GM18951 (cell line): ENCODE measurements around the gene HGS.

ENCODE experiments used
- POLR2A ChIP-seq: IDR thresholded peaks from 4 replicates; pipeline ENCODE4 v1.6.1; 2011; ENCODE audit warnings: mild to moderate bottlenecking; ENCODE audit not compliant: insufficient read length, insufficient read depth; ENCODE audit errors: extremely low read depth
- in situ Hi-C: fragments of 300-500 bp; cut with MboI; formaldehyde crosslinking; loops from one replicate; pipeline ENCODE4 v1.12.0; 2022; ENCODE audit warnings: low sequenced_read_pairs, mixed read lengths, inconsistent platforms; ENCODE audit not compliant: unreplicated experiment

The HGS gene, protein sequence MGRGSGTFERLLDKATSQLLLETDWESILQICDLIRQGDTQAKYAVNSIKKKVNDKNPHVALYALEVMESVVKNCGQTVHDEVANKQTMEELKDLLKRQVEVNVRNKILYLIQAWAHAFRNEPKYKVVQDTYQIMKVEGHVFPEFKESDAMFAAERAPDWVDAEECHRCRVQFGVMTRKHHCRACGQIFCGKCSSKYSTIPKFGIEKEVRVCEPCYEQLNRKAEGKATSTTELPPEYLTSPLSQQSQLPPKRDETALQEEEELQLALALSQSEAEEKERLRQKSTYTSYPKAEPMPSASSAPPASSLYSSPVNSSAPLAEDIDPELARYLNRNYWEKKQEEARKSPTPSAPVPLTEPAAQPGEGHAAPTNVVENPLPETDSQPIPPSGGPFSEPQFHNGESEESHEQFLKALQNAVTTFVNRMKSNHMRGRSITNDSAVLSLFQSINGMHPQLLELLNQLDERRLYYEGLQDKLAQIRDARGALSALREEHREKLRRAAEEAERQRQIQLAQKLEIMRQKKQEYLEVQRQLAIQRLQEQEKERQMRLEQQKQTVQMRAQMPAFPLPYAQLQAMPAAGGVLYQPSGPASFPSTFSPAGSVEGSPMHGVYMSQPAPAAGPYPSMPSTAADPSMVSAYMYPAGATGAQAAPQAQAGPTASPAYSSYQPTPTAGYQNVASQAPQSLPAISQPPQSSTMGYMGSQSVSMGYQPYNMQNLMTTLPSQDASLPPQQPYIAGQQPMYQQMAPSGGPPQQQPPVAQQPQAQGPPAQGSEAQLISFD

DNA sequence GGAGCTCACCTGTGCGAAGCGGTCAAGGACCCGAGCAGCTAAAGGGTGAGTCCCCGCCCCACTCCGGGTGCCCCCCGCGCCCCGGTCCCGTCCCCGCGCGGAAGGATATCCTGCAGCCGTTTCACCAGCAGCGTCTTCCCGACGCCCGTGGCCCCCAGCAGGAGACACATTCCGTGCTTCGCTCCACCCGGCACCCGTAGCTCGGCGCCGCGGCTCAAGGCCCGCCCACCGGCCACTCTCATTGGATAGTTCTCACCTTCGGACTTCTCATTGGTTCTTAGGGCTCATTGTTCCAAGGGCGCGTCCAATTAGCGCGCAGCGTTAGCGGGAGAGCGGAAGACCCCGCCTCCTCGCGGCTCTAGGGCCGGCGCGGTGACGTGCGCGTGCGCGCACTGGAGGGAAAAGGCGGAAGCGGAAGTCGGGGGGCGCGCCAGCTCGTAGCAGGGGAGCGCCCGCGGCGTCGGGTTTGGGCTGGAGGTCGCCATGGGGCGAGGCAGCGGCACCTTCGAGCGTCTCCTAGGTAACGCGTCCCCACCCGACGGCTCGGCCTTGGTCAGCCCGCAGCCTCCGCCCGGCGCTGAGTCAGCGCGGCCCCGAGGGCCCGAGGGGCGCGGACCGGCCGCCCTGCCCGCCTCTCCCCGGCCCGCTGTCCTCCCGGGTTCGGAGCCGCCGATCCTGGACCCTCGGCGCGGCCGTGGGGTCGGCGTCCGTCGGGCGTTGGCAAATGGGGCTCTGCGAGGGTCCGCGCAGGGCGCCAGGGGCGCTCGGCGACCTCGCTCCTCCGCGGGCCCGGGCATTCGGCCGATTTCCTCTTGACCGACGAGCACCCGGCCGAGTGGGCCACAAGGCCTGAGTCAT is at the start of gene HGS, which contains the start of gene ARL16:
HGS (plus strand) TSS at position 428 of the 858 bp plus-strand sequence; CDS start at position 484, 56 bp downstream.
ARL16 (minus strand) TSS at position 214 of the 858 bp plus-strand sequence; CDS start at position 170, 44 bp downstream.
- in situ Hi-C loops: no loop called here
- peak; percentile 77 for TF ChIP-seq POLR2A

DNA sequence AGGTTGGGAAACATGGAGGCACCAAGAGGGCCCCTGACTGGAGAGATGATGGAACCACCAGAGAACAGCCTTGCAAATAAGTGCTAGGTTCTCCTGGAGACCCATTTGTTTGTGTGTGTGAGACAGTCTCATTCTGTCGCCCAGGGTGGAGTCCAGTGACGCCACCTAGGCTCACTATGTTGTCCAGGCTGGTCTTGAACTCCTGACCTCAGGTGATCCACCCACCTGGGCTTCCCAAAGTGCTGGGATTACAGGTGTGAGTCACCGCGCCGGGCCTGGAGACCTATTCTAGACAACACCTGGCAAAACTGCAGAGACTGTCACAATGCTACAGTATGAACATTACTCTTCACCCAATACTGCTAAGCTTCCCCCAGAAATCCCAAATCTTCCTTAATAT is 48.4 kb upstream of the HGS start:
- in situ Hi-C loops: no loop called here
- no peak for TF ChIP-seq POLR2A

DNA sequence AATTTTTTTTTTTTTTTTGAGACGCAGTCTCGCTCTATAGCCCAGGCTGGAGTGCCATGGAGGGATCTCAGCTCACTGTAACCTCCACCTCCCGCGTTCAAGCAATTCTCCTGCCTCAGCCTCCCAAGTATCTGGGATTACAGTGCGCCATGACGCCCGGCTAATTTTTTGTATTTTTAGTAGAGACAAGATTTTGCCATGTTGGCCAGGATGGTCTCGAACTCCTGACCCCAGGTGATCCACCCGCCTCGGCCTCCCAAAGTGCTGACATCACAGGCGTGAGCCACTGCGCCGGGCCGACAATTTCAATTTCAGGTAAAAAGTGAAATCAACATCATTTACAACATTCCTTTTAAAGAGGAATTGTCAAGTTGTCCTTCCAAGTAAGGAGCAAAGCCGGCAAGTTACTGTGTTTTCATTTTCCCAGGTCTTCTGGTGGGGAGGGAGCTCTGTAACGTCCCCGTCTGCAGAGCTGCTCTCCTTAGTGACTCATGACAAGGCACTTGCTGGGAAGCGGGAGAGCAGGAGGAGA is 47.8 kb upstream of the HGS start:
- in situ Hi-C loops: no loop called here
- TF ChIP-seq POLR2A: no peak

DNA sequence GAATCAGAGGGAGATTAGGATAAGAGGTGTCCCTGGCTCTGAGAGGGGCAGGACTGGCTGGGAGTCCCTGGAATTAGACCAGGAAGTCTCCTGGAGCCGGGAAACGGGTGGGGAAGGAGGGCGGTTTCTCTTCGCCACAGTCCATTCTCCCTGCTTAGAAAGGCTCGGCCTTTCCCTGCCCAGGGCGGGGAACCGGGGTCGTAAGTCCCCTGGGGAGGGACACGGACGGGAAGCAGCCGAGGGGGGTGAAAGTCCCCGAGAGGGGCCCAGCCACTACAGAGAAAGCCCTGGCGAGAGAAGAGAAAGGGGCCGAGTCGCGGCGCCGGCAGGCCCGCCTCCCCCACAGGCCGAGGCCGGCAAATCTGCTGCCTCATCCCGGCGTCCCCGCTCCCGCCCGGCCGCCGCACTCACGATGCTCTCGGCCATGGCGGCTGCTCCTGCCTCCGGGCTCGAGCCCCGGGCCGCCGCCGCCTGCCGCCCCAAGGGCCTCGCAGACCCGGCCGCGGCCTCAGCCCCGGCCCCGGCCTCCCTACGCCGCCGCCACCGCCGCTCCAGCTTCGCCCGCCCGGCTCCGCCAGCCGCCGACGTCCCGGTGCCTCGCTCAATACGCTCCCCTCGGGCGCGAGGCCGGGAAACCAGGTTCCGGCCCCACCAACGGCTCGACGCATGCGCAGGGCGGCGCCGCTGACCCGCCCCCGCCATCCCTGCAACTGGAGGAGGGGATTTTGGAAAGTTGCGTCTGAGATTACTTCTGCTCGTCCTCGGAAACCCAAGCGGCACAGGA is 47.1 kb upstream of the HGS start, which contains the start of the genes NPLOC4 and TSPAN10:
NPLOC4 (minus strand) TSS at position 608 of the 784 bp plus-strand sequence; CDS start at position 426, 182 bp downstream.
TSPAN10 (plus strand) TSS at position 692 of the 784 bp plus-strand sequence. CDS start 5,217 bp downstream, outside the sequence.
- TF ChIP-seq POLR2A: peak; percentile 89
- in situ Hi-C loops: no loop called here

DNA sequence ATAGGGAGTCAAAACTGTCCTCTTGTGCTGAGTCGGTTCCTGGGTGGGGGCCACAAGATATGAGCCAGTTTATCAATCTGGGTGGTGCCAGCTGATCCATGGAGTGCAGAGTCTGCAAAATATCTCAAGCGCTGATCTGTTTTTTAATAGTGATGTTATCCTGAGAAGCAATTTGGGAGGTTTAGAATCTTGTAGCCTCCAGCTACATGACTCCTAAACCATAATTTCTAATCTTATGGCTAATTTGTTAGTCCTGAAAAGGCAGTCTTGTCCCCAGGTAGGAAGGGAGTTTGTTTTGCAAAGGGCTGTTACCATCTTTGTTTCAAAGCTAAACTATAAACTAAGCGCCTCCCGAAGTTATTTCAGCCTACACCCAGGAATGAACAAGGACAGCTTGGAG is 45.1 kb upstream of the HGS start:
- TF ChIP-seq POLR2A: no peak
- in situ Hi-C loops: no loop called here

DNA sequence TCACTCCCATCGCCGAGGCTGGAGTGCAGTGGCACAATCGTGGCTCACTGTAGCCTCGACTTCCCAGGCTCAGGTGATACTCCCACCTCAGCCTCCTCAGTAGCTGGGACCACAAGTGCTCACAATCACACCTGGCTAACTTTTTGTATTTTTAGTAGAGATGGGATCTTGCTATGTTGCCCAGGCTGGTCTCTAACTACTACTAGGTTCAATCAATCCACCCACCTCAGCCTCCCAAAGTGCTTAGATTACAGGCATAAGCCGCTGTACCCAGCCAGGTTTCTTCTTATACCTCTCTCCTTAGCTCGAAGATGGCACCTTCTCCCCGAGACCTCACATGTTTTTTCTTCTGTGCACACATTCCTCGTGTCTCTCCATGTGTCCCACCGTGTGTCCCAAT is 43.8 kb upstream of the HGS start:
- TF ChIP-seq POLR2A: no peak
- in situ Hi-C loops: no loop called here

DNA sequence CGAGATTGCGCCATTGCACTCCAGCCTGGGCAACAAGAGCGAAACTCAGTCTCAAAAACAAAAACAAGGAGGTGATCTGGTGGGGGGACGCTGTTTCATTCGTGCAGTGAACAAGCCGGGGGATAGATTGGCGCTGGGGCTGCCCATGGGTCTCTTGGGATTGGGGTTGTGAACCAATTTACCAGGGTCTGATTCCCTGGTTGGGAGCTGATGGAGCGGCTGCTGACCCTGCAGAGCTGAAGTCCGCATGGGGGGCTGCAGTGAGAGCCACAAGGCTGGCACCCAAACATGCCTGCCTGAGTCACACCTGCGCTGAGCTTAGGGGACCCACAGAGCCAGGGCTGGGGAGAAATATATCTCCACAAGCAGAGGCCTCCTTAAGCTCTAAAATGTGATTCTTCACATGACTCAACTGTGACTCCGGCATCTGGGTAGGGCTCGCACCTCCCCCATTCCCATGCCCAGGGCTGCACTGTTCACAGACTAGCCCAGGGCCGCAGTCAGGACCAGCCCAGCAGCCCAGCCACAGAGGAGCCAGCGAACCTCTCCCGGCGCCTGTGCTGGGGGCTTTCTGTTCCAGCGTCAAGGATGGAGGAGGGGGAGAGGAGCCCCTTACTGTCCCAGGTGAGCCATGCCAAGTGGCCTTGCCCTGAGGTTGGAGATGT is 41.9 kb upstream of the HGS start:
- TF ChIP-seq POLR2A: no peak
- in situ Hi-C loops: no loop called here

DNA sequence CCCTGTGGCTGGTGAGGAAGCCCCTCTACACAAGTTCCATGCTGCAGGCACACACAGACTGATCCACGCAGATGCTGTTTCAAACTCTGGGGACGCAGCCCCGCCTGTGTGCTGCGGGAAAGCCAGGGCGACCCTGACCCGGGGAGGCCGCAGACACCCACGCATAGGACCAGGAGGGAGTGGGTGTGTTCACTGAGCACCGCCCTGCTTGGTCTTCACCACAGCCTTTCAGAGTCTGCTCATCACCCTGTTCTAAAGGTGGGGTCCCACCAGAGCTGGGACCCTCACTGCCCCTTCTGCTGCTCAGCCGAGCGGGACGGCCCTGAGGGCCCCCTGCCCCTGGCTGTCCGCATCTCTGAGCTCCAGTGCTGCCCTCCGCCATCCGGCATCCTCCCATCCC is 39.3 kb upstream of the HGS start:
- no peak for TF ChIP-seq POLR2A
- in situ Hi-C loops: no loop called here

DNA sequence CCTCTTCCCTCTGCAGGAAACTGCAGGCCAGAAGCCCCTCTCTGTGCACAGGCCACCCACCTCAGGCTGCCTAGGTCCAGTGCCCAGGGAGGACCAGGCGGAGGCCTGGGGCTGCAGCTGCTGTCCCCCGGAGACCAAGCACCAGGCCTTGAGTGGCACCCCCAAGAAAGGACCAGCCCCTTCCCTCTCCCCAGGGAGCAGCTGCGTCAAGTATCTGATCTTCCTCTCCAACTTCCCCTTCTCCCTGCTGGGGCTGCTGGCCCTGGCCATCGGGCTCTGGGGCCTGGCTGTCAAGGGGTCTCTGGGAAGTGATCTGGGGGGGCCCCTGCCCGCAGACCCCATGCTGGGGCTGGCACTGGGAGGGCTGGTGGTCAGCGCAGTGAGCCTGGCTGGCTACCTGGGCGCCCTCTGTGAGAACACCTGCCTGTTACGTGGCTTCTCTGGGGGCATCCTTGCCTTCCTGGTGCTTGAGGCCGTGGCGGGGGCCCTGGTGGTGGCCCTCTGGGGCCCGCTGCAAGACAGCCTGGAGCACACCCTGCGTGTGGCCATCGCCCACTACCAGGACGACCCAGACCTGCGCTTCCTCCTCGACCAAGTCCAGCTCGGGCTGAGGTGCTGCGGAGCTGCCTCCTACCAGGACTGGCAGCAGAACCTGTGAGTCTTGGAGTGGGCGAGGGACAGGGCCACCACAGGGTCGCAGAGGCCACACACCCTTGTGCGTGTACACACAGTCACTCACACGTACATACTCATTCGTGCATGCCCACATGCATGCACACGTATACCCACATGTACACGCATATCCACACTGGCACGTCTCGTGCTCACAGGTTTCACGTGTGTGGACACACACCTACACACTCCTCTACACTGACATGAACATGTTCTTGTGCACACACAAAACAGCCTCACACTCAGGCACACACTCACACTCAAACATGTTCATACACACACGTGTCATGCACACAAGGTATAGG is 38.5 kb upstream of the HGS start:
- TF ChIP-seq POLR2A: no peak
- in situ Hi-C loops: no loop called here

DNA sequence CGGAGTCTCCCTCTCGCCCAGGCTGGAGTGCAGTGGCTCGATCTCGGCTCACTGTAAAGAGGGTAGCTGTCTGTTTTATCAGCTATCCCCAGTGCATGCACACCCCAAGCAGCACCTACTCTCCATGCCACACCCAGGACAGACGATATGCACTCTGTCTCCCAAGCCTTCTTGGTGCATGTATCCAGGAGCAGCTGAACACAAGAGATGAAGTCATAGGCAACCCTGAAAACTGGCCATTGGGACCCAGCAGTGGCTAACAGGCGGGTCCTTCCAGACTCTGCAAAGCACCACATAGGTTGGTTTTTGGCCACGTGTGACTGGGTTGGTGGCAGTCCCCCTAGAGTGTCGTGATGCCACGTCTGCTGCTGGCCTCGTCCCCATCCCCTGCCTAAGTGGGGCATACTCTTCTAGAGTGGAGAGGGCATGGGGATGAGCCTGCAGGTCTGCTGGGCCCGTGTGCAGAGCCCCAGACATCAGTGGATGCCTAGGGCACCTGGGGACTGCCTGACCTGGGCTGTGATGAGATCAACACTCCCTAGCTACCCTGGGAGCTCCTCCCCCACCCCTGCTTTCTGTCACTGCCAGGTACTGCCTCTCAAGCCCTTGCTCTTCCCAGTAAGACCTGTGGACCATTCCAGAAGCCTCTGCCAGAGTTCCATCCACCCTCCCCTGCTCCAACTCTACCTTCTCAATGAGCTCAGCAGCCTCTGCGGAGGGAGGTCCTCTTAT is 36.8 kb upstream of the HGS start:
- no peak for TF ChIP-seq POLR2A
- in situ Hi-C loops: no loop called here

DNA sequence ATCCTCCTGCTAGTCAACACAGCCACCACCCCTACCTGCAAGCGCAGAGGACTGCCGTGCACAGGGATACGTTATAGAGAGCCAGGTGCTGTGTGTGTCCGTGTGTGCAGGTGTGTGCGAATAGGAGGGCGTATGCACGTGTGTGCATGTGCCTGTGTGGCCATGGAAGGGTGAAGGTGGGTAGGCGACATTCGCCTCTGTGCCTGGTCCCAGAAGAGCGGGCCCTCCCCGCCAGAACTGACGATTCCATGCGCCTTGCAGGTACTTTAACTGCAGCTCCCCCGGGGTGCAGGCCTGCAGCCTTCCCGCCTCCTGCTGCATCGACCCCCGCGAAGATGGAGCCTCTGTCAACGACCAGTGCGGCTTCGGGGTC is 36.2 kb upstream of the HGS start:
- in situ Hi-C loops: no loop called here
- TF ChIP-seq POLR2A: no peak
